Thyroid gland (tissue), 4 donors: ENCODE results near the gene HILPDA. TPM values are rescaled to one million over a fixed set of nuclear protein-coding genes. Genes with fewer than 3 reads are reported as not detected.
"Not testable (repeated sequence)": the region's sequence is repeated elsewhere in the genome, so short reads cannot be mapped to it uniquely, and the experiment has no call there.

Source experiments
- DNase-seq, 2 donors: peaks; one replicate each; pipeline ENCODE4 v3.0.0-alpha.2; 2019
- H3K27ac ChIP-seq, 3 donors: fragments of 200-600 bp; sonication (generic); 1 replicate in 2 of 3; 2 replicates in 1 of 3; pipeline ENCODE4 v1.5.1; 2016 to 2019; ENCODE audit warnings: mild to moderate bottlenecking in 1 of 3, moderate library complexity in 1 of 3
- H3K27me3 ChIP-seq: fragments of 200-600 bp; sonication (generic); one replicate; pipeline ENCODE4 v1.5.1; 2019
- H3K36me3 ChIP-seq, 2 donors: fragments of 200-600 bp; sonication (generic); one replicate each; pipeline ENCODE4 v1.5.1; 2016 to 2019
- H3K4me1 ChIP-seq, 2 donors: fragments of 200-600 bp; sonication (generic); one replicate each; pipeline ENCODE4 v1.5.1; 2017 to 2019
- H3K4me3 ChIP-seq, 3 donors: fragments of 200-600 bp; sonication (generic); replicated peaks in 1 of 3; 1 replicate in 2 of 3; 2 replicates in 1 of 3; pipeline ENCODE4 v1.5.1; 2016; ENCODE audit warnings: mild to moderate bottlenecking in 1 of 3
- H3K9me3 ChIP-seq: fragments of 200-600 bp; sonication (generic); one replicate; pipeline ENCODE4 v1.5.1; 2017
- CTCF ChIP-seq, 6 experiments: fragments of 200-600 bp in 3 of 6; fragments of 450-650 bp in 3 of 6; sonication (generic) in 3 of 6; IDR thresholded peaks; one replicate each; pipeline ENCODE4 v1.5.1; 2016 to 2019; ENCODE audit warnings: antibody characterized with exemption in 6 of 6, mild to moderate bottlenecking in 2 of 6, inconsistent platforms in 1 of 6, moderate library complexity in 1 of 6
- POLR2A ChIP-seq, 2 donors: fragments of 450-650 bp; IDR thresholded peaks; one replicate each; pipeline ENCODE4 v1.6.1; 2017; ENCODE audit warnings: antibody characterized with exemption in 2 of 2, mild to moderate bottlenecking in 2 of 2, moderate library complexity in 1 of 2
- WGBS, 2 donors: methylation state at CpG; one replicate each; pipeline ENCODE4 v1.1.5; 2017; 5-methylcytosine and 5-hydroxymethylcytosine counted together
- intact Hi-C: fragments of 100-400 bp; cut with DNase I; formaldehyde crosslinking; loops from one replicate; pipeline ENCODE4 v1.15.1; 2023
- small RNA-seq: library from RNA; depleted of rRNA; stranded (forward); fragments of <200 nt; gene quantifications from one replicate; pipeline ENCODE3, GENCODE V24; 2016
- total RNA-seq, 4 donors: library from RNA; depleted of rRNA; stranded (reverse); fragments of >200 nt; gene quantifications; one replicate each; pipeline ENCODE4 v1.2.3, GENCODE V29; 2016

Gene HILPDA
- total RNA-seq, 4 donors from 2014 or later: 5.4 to 21.2 (median 11.3) TPM

GRCh38 chr7:128497405-128497804 is 41.7 kb downstream of the HILPDA start:
- H3K9me3 ChIP-seq: no peaks in the 10 kb centered on the region
- intact Hi-C loops: no loop called here
- peaks cover 13 to 14% of the 10 kb centered on the region in 2 donors for H3K36me3 ChIP-seq
- DNase-seq: no peak
- H3K4me3 ChIP-seq: no peak overlapping the region
- H3K27me3 ChIP-seq: no peaks in the 10 kb centered on the region
- no peak overlapping the region for H3K27ac ChIP-seq
- WGBS, 2 donors: 86 to 90% methylated on average over 7 to 8 of the region's 9 CpGs
- TF ChIP-seq CTCF (IDR thresholded peaks at IDR 0.05): no peak
- no peak for TF ChIP-seq POLR2A (IDR thresholded peaks at IDR 0.05)
- no peaks in the 10 kb centered on the region for H3K4me1 ChIP-seq

- WGBS, 2 donors: 64 to 90% methylated on average over 2 of the region's 2 CpGs
- H3K9me3 ChIP-seq, intact Hi-C loops, H3K4me3 ChIP-seq, H3K27me3 ChIP-seq, DNase-seq, H3K27ac ChIP-seq, H3K4me1 ChIP-seq: not testable (repeated sequence)
- H3K36me3 ChIP-seq: peaks cover 0 to 10% of the 10 kb centered on the region in 2 donors
These were observed 49.7 kb downstream of the HILPDA start for GRCh38 chr7:128505416-128505815.

- H3K36me3 ChIP-seq, H3K4me3 ChIP-seq, H3K27me3 ChIP-seq, H3K27ac ChIP-seq, intact Hi-C loops, H3K9me3 ChIP-seq, H3K4me1 ChIP-seq, DNase-seq: not testable (repeated sequence)
- WGBS, 2 donors: 93 to 94% methylated on average over 3 of the region's 3 CpGs
These were observed 51.1 kb downstream of the HILPDA start for GRCh38 chr7:128506819-128507218.

- H3K27ac ChIP-seq, H3K36me3 ChIP-seq, intact Hi-C loops, H3K4me1 ChIP-seq, H3K9me3 ChIP-seq, H3K27me3 ChIP-seq, DNase-seq, H3K4me3 ChIP-seq: not testable (repeated sequence)
- 90 to 92% methylated on average over 4 to 5 of the region's 5 CpGs for WGBS, 2 donors
These were observed 51.8 kb downstream of the HILPDA start for GRCh38 chr7:128507321-128507993.

Small RNA genes lying within 50 kb of the gene (small RNA-seq; reads per million reads assigned to genes)
- gene AC010655.1 (not detected), gene AC010655.2 (not detected), gene RF00017 (not detected), gene RNU7-54P (not detected)

Other genes starting within 250 kb of the HILPDA start
- gene LEP, start 214.6 kb upstream of the HILPDA start, total RNA-seq: under 1 TPM in 2 of 4 donors, not detected in 2; 0.11 to 0.40 TPM
- gene RBM28, start 112.0 kb upstream of the HILPDA start, total RNA-seq: 10 to 100 TPM; 19.1 to 36.9 (median 27.7) TPM
- gene PRRT4, start 94.2 kb upstream of the HILPDA start, total RNA-seq: 1 to 10 TPM in 1 of 4 donors, under 1 TPM in 1, not detected in 2; 0.78 to 1.1 TPM
- 10 to 100 TPM; 12.3 to 37.9 (median 22.9) TPM for gene IMPDH1, start 45.9 kb upstream of the HILPDA start, total RNA-seq
- 10 to 100 TPM; 29.2 to 39.0 (median 32.0) TPM for gene METTL2B, start 20.9 kb downstream of the HILPDA start, total RNA-seq
- 1 to 10 TPM; 1.0 to 1.9 (median 1.6) TPM for gene GARIN1A, start 216.4 kb downstream of the HILPDA start, total RNA-seq